Pancreas (tissue), 10 donors: ENCODE data around the gene KLC1. TPM values are rescaled to one million over a fixed set of nuclear protein-coding genes. Genes with fewer than 3 reads are reported as not detected.
A peak's percentile ranks its signal among the peaks of the same experiment; 100 is the strongest.

Source experiments
- ATAC-seq, 4 donors: fragments of 200-7000 bp; cut with Tn5 transposase; one replicate each; pipeline versions ENCODE4 v1.8.0 to v1.9.1; 2020; ENCODE audit warnings: mild to moderate bottlenecking in 4 of 4, moderate library complexity in 4 of 4
- DNase-seq, 6 donors: peaks; one replicate each; pipeline ENCODE4 v3.0.0-alpha.2; 2020
- FAIRE-seq: peaks from 2 replicates; lab custom pipeline; 2012; peaks lifted over from hg19 to GRCh38; lab: Jason Lieb, UNC
- H3K27ac ChIP-seq, 4 donors: fragments of 200-600 bp; sonication (generic); 1 replicate in 3 of 4; 2 replicates in 1 of 4; pipeline versions ENCODE4 v1.5.0 to v1.8.0; 2020
- H3K27me3 ChIP-seq, 4 donors: fragments of 200-600 bp; one replicate each; pipeline ENCODE4 v1.8.0; 2021
- H3K36me3 ChIP-seq, 3 donors: fragments of 200-600 bp; sonication (generic) in 1 of 3; one replicate each; pipeline versions ENCODE4 v1.5.0 to v1.8.0; 2020 to 2021
- H3K4me1 ChIP-seq, 3 donors: fragments of 200-600 bp; one replicate each; pipeline ENCODE4 v1.8.0; 2021
- H3K4me3 ChIP-seq, 4 donors: fragments of 200-600 bp; sonication (generic) in 2 of 4; one replicate each; pipeline versions ENCODE4 v1.5.0 to v1.8.0; 2020 to 2021
- H3K9me3 ChIP-seq, 4 donors: fragments of 200-600 bp; one replicate each; pipeline ENCODE4 v1.8.0; 2021
- WGBS, 2 donors: extraction: QIAGEN DNeasy Blood & Tissue Kit; methylation state at CpG; one replicate each; pipeline ENCODE4 v1.1.7; 2013; 5-methylcytosine and 5-hydroxymethylcytosine counted together
- intact Hi-C, 3 donors: fragments of 100-400 bp; cut with DNase I; formaldehyde crosslinking; loops; one replicate each; pipeline versions ENCODE4 v1.11.1 to v1.14.2; 2022
- polyA plus RNA-seq, 2 donors: library from polyadenylated mRNA; stranded (reverse); fragments of 200-250 nt; gene quantifications; one replicate each; pipeline ENCODE4 v1.2.3, GENCODE V29; 2013
- total RNA-seq, 6 donors: library from RNA; stranded (reverse); fragmentation: NEBNext Ultra II Directional in 4 of 6; extraction: Animal tissue kit (Norgen Biotek cat#: 25700) in 4 of 6; gene quantifications; one replicate each; pipeline versions ENCODE4 v1.2.1 to v1.2.4, GENCODE V29; 2021 to 2023
- TF ChIP-seq, protein P1 (sequence below), 4 donors: fragments of 200-600 bp; sonication (generic) in 3 of 4; IDR thresholded peaks; one replicate each; pipeline versions ENCODE4 v1.5.0 to v1.8.0; 2021; ENCODE audit warnings: antibody characterized with exemption in 4 of 4
- donor health status: healthy with polysubstance abuse.
- donor health status: DM: no; HTN: no; CAD: no; lungs with moderate emphysema.
- donor health status: DM: no; HTN: no; CAD: no.
- donor health status: control.
- donor health status: control.
- donor health status: Bipolar disorder and iron deficiency.
- donor health status: DM: yes; HTN: yes; CAD: no.
- donor health status: DM: no; HTN: no; CAD: no.
- donor health status: DM: no; HTN: no; CAD: no.
- donor health status: DM: yes; HTN: yes; CAD: no.

KLC1 gene
- total and polyA plus RNA-seq, 8 donors = 36.1 to 91.0 (median 51.6) TPM

DNA sequence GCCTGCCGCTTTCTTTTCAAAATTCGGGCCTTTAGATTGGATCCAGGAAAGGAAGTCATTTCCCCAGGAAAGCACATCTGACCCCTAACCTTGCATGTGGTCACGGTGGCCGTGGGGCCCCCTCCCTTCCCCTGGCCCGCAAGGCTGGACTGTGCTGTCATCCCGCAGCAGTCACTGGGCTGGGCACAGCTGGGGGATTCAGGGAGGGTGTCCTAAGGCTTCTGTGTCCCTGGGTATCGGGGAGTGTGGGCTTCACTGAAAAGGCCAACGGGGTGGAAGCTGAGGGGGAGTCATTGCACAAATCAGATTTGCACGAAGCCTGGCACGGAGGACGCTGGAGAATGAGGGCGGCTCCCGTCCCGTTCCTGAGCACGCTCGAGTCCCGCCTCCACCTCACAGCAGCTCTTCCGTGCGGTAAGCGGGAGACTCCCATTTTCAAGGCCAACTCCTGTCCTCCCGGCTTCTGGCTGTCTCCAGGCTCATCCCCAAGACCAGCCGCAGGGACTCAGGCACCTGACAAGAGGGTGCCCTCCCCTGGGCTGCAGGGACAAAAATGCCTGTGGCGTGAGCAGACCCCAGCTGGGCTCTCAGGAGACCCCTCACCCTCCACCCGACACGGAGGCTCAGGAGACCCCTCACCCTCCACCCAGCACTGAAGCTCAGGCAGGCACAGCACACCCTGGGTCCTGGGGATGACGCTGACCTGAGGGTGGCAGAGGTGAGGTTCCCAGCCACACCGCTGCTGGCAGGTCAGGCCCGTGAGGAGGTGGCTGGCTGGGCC is 76.7 kb downstream of the KLC1 start:
- WGBS, 2 donors = 80 to 82% methylated on average over 28 of the region's 28 CpGs
- ATAC-seq = peak in 1 of 4 donors; percentile 4
- TF ChIP-seq, protein P1, sequence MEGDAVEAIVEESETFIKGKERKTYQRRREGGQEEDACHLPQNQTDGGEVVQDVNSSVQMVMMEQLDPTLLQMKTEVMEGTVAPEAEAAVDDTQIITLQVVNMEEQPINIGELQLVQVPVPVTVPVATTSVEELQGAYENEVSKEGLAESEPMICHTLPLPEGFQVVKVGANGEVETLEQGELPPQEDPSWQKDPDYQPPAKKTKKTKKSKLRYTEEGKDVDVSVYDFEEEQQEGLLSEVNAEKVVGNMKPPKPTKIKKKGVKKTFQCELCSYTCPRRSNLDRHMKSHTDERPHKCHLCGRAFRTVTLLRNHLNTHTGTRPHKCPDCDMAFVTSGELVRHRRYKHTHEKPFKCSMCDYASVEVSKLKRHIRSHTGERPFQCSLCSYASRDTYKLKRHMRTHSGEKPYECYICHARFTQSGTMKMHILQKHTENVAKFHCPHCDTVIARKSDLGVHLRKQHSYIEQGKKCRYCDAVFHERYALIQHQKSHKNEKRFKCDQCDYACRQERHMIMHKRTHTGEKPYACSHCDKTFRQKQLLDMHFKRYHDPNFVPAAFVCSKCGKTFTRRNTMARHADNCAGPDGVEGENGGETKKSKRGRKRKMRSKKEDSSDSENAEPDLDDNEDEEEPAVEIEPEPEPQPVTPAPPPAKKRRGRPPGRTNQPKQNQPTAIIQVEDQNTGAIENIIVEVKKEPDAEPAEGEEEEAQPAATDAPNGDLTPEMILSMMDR (IDR thresholded peaks at IDR 0.05) = no peak
- DNase-seq = peak in 1 of 6 donors; percentile 70
- no peaks in the 10 kb centered on the region for H3K9me3 ChIP-seq
- no peaks in the 10 kb centered on the region for H3K27me3 ChIP-seq
- intact Hi-C loops = no loop called here
- peak overlapping the region in 1 of 4 donors; percentile 54 for H3K27ac ChIP-seq
- peaks cover 0 to 8% (median 0%) of the 10 kb centered on the region in 3 donors for H3K36me3 ChIP-seq
- H3K4me3 ChIP-seq = no peak overlapping the region
- H3K4me1 ChIP-seq = no peaks in the 10 kb centered on the region
- FAIRE-seq = no peak

DNA sequence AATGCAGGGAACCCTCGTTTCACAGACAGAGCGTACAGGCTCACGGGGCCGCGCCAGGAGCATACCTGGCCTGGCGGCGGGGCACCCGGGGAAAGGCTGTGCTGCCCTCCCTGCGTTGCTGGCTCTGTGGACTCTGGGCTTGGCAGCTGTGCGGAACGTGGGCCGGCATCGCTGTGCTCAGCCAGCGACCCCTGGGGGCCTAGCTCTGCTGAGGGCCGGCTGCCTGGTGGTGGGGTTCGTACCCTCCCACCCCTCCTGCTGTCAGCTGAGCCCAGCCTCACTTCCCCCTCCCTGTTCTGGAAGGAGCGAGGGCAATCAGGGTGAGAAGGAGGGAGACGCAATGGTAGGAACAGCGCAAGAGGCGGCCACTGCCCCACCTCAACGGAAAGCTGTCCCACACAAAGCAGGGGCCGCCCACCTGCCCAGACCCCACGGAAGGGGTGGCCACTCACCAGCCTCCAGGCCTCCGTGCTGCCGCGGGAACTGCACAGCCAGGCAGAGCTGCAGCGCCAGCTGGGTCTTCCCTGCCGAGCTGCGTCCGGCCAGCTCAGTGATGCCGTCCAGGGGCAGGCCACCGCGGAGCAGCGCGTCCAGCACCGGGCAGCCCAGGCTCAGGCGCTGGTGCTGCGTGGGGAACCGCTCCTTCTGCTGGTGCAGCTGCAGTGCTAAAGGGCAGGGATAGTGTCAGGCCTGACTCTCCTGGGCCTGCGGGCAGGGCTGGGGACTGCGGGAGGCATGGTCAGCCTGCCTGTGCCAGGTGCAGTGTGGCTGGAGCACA is 77.7 kb downstream of the KLC1 start:
- Histone ChIP-seq H3K36me3 (peaks cover 0 to 7% (median 0%) of the 10 kb centered on the region in 3 donors), H3K27ac (no peak overlapping the region), H3K27me3 (no peaks in the 10 kb centered on the region), H3K4me1 (no peaks in the 10 kb centered on the region), H3K4me3 (no peak overlapping the region), H3K9me3 (no peaks in the 10 kb centered on the region)
- DNase-seq = peak in 3 of 6 donors; percentile 13 to 69 (median 26)
- FAIRE-seq = no peak
- no peak for ATAC-seq
- WGBS, 2 donors = 89 to 92% methylated on average over 41 of the region's 41 CpGs
- intact Hi-C loops = no loop called here
- TF ChIP-seq, protein P1 (IDR thresholded peaks at IDR 0.05) = no peak

DNA sequence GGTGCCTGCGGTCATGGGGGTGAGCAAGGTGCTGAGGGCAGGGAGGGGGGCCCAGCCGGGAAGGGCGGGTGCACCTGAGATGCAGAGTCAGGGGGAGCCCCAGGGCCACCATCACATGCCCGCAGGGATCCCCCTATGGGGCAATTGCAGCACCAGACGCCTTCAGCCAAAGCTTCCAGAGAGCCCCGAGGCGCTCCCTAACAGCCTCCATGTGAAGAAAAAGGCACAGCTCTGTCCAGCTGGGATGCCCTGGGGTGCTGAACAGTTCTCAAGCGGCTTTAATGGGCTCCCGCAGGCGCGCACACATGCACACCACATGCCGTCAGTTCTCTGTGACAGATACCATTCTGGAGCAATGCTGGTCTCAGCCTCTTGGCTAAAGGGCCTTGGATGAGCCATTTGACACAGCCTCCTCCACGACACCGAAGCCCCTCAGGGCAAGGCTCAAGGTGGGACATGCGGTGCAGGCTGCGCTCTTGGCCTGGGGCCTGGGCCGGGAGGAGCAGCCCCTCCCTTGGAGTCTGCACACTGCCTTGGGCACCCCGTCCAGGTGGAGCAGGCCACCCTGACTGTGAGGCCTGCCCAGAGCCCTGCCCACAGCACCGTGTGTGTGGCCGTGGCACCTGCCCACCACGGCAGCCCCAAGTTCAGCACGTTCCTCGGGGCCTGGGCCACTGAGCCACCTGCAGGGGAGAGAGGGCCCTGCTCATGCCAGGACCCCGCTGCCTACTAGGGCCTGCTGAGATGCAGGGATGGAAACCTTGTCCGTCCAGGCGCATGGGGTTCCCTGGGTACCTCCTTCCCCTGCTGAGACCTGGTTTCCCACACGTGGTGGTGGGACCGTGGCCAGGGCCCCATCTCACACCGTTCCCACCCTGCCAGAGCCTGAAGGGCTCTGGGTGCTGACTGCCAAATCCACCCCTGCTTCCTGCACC is 78.6 kb downstream of the KLC1 start:
- FAIRE-seq (no peak), ATAC-seq (no peak), DNase-seq (peak in 3 of 6 donors; percentile 14 to 73 (median 37))
- Histone ChIP-seq H3K27ac (no peak overlapping the region), H3K9me3 (no peaks in the 10 kb centered on the region), H3K36me3 (no peaks in the 10 kb centered on the region), H3K4me3 (no peak overlapping the region), H3K4me1 (peaks cover 0 to 3% (median 0%) of the 10 kb centered on the region in 3 donors), H3K27me3 (no peaks in the 10 kb centered on the region)
- WGBS, 2 donors = 84 to 88% methylated on average over 29 of the region's 29 CpGs
- intact Hi-C loops = no loop called here
- TF ChIP-seq, protein P1 (IDR thresholded peaks at IDR 0.05) = no peak

DNA sequence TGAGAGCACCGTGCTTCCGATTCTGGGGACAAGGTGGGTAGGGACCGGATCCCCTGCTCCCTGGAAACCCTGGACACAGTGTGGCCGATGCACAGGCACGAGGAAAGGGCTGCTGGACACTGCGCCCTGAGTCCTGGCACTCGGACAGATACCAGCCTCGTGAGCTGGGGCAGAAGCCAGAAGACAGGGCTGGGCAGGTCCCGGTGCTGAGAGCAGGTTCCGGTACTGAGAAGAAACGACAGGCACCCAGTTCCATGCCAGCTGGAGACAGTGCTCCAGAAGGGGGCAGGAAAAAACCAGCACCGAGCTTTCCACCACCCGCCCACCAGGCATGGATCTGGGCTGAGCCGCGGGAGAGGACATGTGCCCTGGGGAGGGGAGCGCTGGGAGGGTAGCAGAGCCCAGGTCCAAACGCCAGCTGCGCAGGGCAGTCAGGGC is 79.8 kb downstream of the KLC1 start:
- TF ChIP-seq, protein P1 (IDR thresholded peaks at IDR 0.05) = no peak
- ATAC-seq = peak in 2 of 4 donors; percentile 19 to 25
- Histone ChIP-seq H3K4me3 (no peak overlapping the region), H3K4me1 (peaks cover 0 to 4% (median 0%) of the 10 kb centered on the region in 3 donors), H3K36me3 (no peaks in the 10 kb centered on the region), H3K27me3 (no peaks in the 10 kb centered on the region), H3K9me3 (no peaks in the 10 kb centered on the region), H3K27ac (peak overlapping the region in 2 of 4 donors; percentile 3 to 16)
- no peak for FAIRE-seq
- DNase-seq = peak in 2 of 6 donors; percentile 38 to 70
- WGBS, 2 donors = 50 to 54% methylated on average over 18 of the region's 18 CpGs
- intact Hi-C loops = no loop called here
